Stimulated activated CD8-positive, alpha-beta memory T cell treated with anti-CD3 and anti-CD28 coated beads, Interleukin-12 subunit alpha, Interleukin-12 subunit beta, amount 100 ng/mL, for 1 hour (primary cell): ENCODE measurements around the gene AGAP1.
"Not testable (repeated sequence)": the region's sequence is repeated elsewhere in the genome, so short reads cannot be mapped to it uniquely, and the experiment has no call there.

Experiments used
- DNase-seq: peaks from one replicate; pipeline ENCODE4 v3.0.0-alpha.2; 2020; ENCODE audit warnings: low read depth

The AGAP1 gene

DNA sequence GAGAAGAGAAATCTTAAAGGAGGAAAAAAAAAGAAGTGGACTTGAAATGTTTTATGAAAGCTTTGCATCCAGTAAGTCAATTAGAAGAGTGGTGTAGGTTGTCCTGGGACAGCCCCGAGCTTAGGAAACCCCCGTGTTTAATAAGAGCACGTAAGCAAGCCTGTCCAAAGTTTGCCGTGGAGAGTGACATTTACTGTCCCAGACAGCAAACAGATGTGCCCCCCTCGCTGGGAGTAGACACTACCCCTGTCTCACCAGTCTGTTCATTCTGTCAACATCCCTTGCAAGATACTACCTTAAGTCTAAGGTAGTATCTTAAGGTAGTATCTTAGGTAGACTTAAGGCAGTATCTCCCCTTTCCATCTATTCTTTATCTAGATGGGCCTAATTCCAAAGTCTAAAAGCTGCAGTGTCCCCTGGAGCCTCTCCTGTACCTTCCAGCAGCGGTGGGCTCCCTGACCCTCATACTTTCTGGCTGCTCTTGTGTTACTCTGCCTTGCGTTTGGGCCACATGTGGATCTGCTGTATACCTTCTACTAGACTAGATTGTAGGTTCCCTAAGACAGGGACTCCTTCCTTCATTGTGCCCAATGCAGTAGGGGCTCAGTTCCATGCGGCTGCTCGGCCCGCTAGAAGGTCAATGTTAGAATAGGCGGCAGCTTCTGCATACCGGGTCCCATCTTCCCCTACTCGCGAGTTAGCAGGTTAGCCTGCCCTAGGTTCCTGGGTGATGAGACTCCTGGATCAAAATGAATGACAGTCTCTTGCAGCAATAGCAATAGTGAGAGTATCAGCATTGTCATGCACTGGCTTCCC lies 430.2 kb downstream of the AGAP1 start:
- no peak for DNase-seq

DNA sequence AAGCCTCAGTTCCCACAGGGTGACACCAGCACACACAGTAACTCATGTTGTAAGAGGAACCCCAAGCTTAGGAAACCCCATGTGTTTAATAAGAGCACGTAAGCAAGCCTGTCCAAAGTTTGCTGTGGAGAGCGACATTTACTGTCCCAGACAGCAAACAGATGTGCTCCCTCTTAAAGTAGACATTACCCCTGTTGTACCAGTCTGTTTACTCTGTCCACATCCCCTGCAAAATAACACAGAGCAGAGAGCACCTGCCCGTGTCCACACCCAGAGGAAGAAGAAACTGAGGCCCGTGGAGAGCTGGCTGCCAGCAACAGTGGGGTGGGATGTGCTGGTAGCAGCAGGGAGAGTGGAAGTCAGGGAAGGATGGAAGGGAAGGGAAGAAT lies 430.8 kb downstream of the AGAP1 start:
- no peak for DNase-seq

DNA sequence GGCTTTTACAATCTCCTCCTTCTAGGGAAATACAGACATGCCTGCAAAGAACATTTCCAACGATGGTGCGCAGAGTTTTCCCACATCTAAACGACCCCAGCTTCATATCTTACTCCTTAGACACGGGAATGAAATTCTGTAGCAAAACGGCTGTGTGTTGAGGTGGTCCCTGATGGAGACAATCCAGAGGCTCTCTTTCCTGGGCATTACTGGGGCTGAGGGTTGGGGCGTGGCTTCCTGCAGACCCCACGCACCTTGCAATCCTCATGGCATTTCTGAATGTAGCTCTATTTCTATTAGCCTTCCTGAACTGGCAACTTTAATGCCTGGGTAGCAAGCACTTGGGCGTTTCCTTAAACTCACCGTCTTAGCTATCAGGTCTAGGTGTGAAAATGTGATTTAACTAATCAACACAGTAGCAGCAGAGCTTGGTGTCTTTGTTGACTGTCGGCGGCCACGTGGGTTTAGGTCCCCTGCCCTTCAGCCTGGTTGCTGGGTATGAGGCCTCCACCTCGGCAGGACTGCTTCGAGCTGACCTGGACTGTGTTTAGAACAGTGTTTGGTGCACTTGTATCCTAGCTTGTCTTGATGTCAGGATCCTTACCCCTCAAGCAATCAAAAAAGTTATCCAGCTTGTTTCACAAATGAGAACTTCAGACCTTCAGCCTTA lies 431.5 kb downstream of the AGAP1 start:
- no peak for DNase-seq

DNA sequence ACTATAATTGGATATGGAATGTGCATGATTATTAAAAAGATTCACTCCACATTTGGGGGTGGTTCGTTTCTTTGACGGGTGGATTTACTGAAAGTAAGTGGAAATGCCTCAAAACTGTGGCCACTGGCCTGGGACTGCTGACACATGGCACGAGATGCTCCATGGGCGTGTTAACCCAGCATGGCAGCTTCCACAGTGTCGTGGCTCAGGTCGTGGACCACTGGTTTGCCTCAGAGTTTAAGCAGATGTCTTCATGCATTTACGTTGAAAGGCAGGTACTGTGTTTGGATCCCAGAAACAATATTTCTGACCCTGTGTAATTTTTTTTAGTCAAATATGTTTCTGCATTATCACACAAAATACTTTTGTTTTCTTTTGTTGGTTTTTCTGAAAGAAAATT lies 432.4 kb downstream of the AGAP1 start:
- no peak for DNase-seq

DNA sequence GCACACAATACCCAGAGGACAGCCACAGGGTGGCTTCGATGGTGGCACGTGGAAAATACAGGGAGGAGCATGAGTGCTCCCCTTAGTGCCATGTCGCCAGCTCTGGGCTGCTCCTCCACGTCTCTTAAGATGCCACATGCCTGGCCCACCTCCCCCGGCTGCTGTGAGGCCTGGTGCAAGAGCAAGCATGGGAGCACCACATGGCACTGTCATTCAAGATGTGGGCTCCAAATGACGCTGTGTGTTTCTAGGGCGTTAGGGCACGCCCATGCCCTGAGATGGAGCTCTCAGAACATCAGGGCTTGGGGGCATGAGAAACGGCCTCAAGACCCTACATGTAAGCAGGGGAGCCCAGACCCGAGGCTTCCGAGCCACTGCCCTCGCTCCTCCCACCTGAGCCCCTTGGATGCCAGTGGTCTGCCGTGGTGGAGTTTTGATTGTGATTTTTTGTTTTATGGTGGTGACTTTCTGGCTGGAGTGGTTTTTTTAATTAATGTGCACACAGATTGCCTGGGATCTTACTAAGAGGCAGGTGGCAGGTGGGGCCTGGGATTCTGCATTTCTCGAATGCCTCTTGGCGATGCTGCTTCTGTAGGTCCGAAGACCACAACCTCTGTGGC lies 435.0 kb downstream of the AGAP1 start:
- DNase-seq, result no peak

DNA sequence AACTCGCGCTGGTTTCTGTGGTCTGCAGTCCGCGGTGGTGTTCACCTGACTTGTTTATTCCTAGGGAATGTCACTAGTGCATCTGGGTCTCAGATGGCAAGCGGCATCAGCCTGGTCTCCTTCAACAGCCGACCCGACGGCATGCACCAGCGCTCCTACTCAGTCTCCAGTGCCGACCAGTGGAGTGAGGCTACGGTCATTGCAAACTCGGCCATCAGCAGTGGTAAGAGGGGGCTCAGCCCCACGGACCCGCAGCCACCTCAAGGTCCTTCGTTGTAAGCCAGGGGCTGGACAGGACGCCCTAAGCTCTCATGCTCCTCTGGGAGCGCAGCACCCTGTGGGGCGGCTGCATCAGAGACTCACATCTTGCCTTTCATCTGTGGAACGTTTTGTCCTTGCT lies 436.9 kb downstream of the AGAP1 start:
- DNase-seq, result no peak

DNA sequence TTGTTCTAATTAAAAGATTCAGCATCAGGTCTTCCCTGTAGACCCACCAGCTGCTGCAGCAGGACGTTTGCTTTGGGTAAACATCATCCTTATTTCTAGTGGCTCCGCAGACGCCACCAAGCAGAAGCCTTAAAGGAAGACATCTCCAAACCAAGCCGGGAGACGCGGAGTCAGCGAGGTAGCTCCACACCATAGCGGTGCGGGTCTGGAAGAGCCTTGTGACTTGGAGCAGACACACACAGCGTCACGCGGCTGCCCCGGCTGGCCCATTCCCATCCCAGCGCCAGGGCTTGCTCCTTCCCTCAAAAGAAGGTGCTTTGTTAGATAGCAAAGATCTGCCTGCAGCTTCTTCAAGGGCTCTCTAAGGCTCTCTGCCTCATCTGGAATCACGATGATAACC lies 437.8 kb downstream of the AGAP1 start:
- DNase-seq, result no peak

DNA sequence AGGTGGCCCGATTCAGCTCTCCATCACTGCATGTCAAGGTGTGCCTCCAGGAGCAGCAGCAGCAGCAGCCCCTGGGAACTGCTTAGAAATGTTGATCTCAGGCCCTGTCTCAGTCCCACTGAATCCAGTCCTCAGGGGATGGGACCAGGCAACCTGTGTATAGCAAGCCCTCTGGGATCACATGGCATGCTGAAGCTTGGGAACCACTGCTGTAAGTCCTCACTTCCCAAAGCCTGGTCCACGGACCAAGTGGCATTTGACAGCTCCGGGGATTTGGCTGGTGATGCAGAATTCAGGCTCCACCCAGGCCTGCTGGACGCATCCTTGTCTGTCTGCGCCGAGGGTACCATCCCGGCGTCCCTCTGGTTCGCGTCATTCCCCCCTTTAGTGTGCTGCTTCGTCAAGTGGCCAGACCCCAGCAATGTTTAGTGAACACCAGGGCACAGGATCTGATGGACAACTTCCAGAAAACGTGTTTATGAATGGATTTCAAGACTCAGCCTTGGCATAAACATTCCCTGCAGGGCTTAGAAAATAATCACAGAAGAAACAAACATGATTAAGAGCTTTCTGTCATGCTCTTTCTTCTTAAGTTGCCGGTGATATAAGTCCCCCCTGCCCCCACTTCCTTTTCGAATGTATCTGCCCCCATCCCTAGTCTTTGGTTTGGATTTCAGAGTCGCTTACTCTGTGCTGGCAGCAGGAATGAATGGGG lies 440.4 kb downstream of the AGAP1 start:
- DNase-seq, result no peak

DNA sequence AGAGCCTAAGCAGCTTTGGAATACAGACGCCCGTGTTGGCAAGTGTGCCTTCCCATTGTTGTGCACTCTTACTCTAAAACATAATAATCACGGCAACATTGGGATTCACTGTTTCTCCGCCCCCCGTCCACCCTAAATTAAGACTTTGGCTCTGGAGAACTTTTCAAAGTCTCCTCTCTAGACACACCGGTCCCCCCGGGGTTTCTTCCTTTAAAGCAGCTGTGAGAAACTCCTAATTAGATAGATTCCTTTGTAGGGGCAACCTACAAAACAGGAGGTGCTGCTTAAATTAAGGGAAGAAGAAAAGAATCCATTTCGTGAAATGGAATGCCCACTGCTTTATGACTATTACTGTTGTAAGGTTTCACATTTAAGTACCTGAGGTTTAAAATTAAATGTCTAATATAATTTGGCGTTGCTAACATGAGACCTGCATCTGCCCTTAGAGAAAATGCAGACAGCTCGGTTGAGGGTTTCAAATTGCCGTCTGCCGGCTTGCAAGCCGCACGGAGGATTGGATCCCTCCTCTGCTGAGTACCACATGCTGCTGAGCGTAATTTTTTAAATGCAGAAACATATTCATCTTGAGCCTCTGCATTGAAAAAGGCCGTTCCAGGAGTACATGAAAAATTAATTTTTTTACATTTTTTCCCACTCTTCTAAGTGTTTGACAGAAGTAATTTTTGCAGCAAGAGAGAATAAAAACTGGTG lies 441.1 kb downstream of the AGAP1 start:
- DNase-seq, result no peak

DNA sequence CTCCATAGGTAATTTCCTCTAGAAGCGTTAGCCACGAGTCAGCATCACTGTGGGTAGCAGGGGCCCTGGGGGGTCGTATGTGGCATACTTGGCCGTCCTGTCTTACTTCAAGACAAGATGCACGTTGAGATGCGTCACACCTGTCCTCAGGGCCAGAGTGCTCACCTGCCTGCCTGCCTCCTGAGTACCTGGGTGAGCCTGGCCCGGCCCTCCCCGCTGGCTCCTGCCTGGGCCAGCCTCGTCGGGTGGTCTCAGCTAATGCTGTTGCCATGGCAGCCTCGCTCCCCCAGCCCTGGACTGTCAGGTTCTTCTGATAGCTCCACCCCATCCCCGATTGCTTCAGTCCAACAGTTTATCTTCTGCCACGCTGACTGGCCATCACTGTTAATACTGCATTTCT lies 441.9 kb downstream of the AGAP1 start:
- DNase-seq, result no peak

DNA sequence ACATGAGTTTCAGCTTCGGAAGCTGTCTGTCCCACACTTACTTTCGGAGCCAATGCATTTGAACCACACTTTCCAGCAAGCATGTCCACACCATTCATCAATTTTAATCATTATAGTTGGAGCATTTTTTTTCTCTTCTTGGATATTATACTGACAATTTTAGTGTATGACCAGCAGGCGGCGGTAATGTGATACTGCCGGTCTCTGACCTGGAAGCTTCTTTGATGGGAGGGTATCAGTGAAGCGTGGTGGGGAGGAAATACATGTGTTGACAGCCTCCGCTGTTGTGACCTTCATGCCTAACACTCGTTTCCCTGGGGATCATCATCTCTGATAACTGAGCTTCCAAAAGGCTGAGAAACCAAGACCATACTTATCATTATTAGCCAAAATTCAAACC lies 442.6 kb downstream of the AGAP1 start:
- no peak for DNase-seq

DNA sequence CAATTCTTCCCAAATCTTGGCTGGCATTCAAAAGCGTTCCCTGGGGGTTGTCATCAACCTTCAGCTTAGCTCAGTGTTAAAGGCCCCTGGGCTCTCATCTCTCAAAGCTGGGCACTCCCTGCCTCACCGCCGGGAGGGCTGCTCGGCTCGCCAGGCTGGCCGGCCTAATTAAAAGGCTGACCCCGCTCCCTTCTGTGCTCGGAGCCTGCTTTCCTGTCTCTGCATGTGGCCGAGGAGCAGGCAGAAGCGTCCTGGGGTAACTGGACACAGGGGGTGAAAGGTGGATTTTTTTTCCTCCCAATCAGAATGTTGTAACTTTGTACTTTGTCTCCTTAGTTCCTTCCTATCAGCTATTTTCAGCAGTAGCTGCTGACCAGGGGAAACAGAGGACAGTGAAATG lies 443.2 kb downstream of the AGAP1 start:
- no peak for DNase-seq

DNA sequence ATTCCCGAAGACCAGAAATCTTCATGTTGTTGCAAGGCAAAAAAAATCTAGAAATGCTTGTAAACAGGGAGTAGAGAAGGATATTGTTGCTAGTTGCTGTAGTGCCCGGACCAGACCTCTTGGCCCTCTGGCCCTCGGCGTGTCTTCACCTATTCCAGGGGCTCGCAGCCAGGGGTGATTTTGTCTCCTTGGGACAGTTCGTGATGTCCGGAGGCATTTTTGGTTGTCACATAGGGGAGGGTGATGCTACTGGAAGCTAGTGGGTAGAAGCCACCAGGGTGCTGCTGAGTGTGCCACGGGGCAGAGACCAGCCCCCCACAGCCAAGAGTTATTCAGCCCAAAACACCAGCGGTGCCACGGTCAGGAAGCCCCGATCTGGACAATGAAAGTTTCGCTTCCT lies 443.7 kb downstream of the AGAP1 start:
- no peak for DNase-seq

DNA sequence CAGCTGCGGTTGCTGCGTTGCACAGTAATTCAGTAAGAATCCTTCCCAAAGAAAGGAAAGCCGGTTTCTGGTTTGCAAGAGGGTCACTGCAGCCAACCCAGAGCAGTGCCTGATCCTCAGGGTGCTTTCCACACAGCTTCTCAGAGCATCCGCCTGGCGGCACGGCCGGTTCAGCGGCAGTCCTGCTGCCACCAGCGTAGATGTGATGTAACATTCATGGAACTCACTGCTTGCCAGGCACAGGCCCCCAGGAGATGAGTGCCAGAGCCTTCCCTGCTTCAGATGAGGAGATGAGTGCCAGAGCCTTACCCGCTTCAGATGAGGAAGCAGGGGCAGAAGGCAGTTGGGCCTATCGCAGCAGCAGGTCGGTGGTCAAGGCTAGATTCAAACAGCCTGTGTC lies 444.1 kb downstream of the AGAP1 start:
- DNase-seq, result no peak

DNA sequence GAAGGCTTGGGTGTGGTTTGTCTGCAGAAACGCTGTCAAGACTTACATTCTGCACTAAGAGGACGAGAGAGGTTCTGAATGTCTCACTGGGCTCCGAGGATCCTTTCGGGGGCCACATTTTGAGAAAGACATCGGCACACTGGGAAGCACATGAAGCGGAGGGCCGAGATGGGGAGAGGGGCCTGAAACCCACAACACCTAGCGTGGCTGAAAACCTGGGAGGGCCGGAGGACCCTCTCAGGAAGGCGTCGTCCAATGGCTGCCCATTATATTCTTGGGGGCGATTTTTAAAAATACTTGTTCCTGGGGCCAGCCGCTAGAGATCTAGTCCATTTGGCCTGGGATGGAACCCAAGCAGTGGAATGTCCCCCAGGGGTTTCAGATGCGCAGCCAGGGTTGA lies 444.8 kb downstream of the AGAP1 start:
- no peak for DNase-seq

DNA sequence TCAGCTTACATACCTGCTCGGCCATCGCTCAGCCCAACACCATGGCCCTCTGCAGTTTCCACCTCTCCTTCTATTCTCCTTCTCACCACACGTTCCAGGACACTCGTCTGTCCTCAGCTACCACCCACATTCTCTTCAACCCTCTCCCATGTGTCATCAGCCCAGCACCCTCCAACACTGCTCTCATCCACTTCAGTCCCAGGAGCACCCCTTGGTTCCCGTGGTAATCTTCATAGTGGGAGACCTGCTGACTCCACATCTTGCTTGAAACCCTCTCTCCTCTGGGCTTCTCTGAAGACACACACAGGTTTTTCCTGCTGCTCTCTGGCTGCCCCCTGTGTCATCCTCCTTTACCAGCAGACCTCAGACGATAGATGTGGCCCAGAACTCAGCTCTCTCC lies 445.6 kb downstream of the AGAP1 start:
- DNase-seq, result no peak

DNA sequence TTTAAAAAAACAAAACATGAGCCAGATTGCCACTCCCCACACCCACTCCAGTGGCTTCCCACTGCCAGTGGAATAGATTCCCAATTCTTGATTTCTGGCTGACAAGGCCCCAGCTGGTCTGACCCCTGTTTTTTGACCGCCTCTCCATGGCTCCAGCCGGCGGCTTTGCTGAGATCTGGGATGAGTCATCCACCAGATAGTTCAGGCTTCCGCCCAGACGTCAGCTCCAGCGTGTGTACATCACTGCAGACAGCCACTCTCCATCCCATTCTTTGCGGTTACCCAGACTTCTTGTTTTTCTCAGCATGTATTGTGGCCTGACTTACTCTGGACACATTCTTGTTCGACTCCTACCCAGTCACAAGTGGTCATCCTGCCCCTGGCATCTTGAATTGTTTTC lies 446.5 kb downstream of the AGAP1 start:
- no peak for DNase-seq

DNA sequence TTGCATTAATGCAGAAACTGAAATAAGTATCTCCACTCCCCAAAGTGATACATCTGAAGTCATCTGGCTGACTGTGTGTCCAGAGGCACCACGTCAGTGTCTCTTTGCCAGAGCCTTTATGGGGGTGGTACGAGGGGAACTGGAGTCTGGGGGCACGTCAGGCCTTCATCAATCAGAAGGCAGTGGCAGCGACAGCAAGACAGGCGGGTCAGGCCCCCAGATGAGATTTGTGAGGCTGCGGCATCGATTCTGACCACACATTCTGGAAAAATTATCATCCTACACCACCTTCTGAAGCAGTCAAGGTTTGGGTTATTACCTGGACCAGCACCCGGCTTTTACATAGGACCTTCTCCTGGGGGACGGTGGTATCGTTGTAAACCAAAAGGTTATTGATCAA lies 450.7 kb downstream of the AGAP1 start:
- no peak for DNase-seq

DNA sequence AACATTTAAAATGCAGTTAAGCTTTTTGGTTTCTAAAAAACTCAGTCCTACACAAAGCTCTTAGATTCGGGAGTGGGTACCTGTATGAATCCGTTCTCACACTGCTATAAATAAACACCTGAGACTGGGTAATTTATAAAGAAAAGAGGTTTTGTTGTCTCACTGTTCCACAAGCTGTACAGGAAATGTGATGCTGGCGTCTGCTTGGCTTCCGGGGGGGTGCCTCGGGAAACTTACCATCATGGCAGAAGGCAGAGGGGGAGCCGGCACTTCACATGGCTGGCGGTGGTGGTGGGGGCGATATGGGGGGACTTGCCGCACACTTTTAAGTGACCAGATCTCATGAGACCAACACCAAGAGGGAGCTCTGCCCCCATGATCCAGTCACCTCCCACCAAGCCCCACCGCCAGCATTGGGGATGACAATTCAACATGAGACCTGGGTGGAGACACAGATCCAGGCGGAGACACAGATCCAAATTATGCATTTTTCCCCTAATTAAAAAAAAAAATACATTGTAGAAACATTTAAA lies 451.8 kb downstream of the AGAP1 start:
- DNase-seq, result no peak

DNA sequence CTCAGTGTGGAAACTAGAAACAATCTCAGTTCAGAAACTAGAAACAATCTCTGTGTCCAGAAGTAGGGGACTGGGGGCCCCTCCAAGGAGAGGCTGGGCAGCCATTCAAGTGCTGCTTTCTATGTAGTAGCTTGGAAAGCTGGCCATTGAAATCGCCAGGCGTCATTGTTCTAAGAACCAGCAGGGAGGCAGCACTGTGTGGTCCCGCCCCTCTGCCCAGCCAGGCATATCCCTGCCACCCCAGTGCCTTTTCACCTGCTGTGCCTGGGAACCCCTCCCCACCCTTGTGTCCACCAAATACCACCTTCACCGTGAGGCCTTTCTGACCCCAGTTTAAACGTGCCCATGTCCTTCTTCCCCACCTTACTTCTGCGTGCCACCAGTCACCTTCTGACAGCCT lies 452.7 kb downstream of the AGAP1 start:
- no peak for DNase-seq

DNA sequence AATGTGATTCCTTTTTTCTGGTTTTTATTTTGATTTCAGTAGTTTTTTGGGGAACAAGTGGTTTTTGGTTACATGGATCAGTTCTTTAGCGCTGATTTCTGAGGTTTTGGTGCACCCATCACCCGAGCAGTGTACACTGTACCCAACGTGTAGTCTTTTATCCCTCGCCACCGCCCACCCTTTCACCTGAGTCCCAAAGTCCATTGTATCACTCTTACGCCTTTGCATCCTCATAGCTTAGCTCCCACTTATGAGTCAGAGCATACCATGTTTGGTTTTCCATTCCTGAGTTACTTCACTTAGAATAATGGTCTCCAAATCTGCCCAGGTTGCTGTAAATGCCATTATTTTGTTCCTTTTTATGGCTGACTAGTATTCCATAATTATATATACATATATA lies 453.2 kb downstream of the AGAP1 start:
- DNase-seq, result not testable (repeated sequence)
